Measurements from ENCODE around the gene CLEC19A. TPM values are rescaled to one million over a fixed set of nuclear protein-coding genes. Genes with fewer than 3 reads are reported as not detected.
"Not testable (repeated sequence)": the region's sequence is repeated elsewhere in the genome, so short reads cannot be mapped to it uniquely, and the experiment has no call there.

The CLEC19A gene
- total RNA-seq, 2 donors from 2014 or later: not detected

- Histone ChIP-seq H3K36me3 (no peaks in the 10 kb centered on the region), H3K27me3 (replicated peaks; ENCODE audit: insufficient read depth) (no peaks in the 10 kb centered on the region), H3K4me1 (ENCODE audit: control insufficient read depth in 1 of 2, low read depth in 2 of 2) (no peaks in the 10 kb centered on the region), H3K9me3 (no peaks in the 10 kb centered on the region), H3K27ac (no peak overlapping the region), H3K4me3 (no peak overlapping the region)
- DNase-seq (ENCODE audit: low spot score) (no peak), ATAC-seq (ENCODE audit: insufficient number of reproducible peaks, low FRiP score, low read depth) (no peak)
- no peak for TF ChIP-seq CTCF (IDR thresholded peaks at IDR 0.05)
These were observed 30.4 kb downstream of the CLEC19A start for GRCh38 chr16:19315889-19316433.

- H3K36me3 ChIP-seq: no peaks in the 10 kb centered on the region
- H3K4me3 ChIP-seq: no peak overlapping the region
- no peaks in the 10 kb centered on the region for H3K9me3 ChIP-seq
- TF ChIP-seq CTCF (IDR thresholded peaks at IDR 0.05): no peak
- DNase-seq (ENCODE audit: low spot score): no peak
- H3K4me1 ChIP-seq (ENCODE audit: control insufficient read depth in 1 of 2, low read depth in 2 of 2): no peaks in the 10 kb centered on the region
- no peak overlapping the region for H3K27ac ChIP-seq
- no peak for ATAC-seq (ENCODE audit: insufficient number of reproducible peaks, low FRiP score, low read depth)
- no peaks in the 10 kb centered on the region for H3K27me3 ChIP-seq (replicated peaks; ENCODE audit: insufficient read depth)
These were observed 31.3 kb downstream of the CLEC19A start for GRCh38 chr16:19316846-19317245.

- not testable (repeated sequence) for ATAC-seq (ENCODE audit: insufficient number of reproducible peaks, low FRiP score, low read depth); H3K36me3 ChIP-seq; H3K27me3 ChIP-seq (replicated peaks; ENCODE audit: insufficient read depth); H3K27ac ChIP-seq; H3K9me3 ChIP-seq; DNase-seq (ENCODE audit: low spot score); H3K4me1 ChIP-seq (ENCODE audit: control insufficient read depth in 1 of 2, low read depth in 2 of 2); H3K4me3 ChIP-seq
These were observed 35.7 kb downstream of the CLEC19A start for GRCh38 chr16:19321186-19321585.

- DNase-seq (ENCODE audit: low spot score): no peak
- Histone ChIP-seq H3K27me3 (replicated peaks; ENCODE audit: insufficient read depth) (no peaks in the 10 kb centered on the region), H3K9me3 (no peaks in the 10 kb centered on the region), H3K27ac (no peak overlapping the region), H3K36me3 (no peaks in the 10 kb centered on the region), H3K4me1 (ENCODE audit: control insufficient read depth in 1 of 2, low read depth in 2 of 2) (no peaks in the 10 kb centered on the region), H3K4me3 (no peak overlapping the region)
- no peak for TF ChIP-seq CTCF (IDR thresholded peaks at IDR 0.05)
- no peak for ATAC-seq (ENCODE audit: insufficient number of reproducible peaks, low FRiP score, low read depth)
These were observed 38.1 kb downstream of the CLEC19A start for GRCh38 chr16:19323596-19323995.

GRCh38 chr16:19328364-19328763, 42.8 kb downstream of the CLEC19A start:
- H3K36me3 ChIP-seq: no peaks in the 10 kb centered on the region
- no peak for ATAC-seq (ENCODE audit: insufficient number of reproducible peaks, low FRiP score, low read depth)
- no peak for TF ChIP-seq CTCF (IDR thresholded peaks at IDR 0.05)
- no peak overlapping the region for H3K27ac ChIP-seq
- no peak for DNase-seq (ENCODE audit: low spot score)
- H3K27me3 ChIP-seq (replicated peaks; ENCODE audit: insufficient read depth): no peaks in the 10 kb centered on the region
- peaks cover 0 to 10% of the 10 kb centered on the region in 2 donors for H3K4me1 ChIP-seq (ENCODE audit: control insufficient read depth in 1 of 2, low read depth in 2 of 2)
- H3K4me3 ChIP-seq: no peak overlapping the region
- H3K9me3 ChIP-seq: no peaks in the 10 kb centered on the region

- H3K4me1 ChIP-seq (ENCODE audit: control insufficient read depth in 1 of 2, low read depth in 2 of 2): peaks cover 0 to 10% of the 10 kb centered on the region in 2 donors
- no peak for ATAC-seq (ENCODE audit: insufficient number of reproducible peaks, low FRiP score, low read depth)
- no peaks in the 10 kb centered on the region for H3K36me3 ChIP-seq
- H3K4me3 ChIP-seq: no peak overlapping the region
- H3K27ac ChIP-seq: no peak overlapping the region
- TF ChIP-seq CTCF (IDR thresholded peaks at IDR 0.05): no peak
- no peaks in the 10 kb centered on the region for H3K9me3 ChIP-seq
- no peak for DNase-seq (ENCODE audit: low spot score)
- H3K27me3 ChIP-seq (replicated peaks; ENCODE audit: insufficient read depth): no peaks in the 10 kb centered on the region
These were observed 44.4 kb downstream of the CLEC19A start for GRCh38 chr16:19329932-19330331.
